HG03521 (cell line): ENCODE measurements around the gene THBS4.

Experiments
- ATAC-seq: cut with Tn5 transposase; IDR thresholded peaks from one replicate; pipeline ENCODE4 v1.9.1; 2021; ENCODE audit warnings: mild to moderate bottlenecking, moderate library complexity; ENCODE audit not compliant: unreplicated experiment

THBS4 gene

GRCh38 chr5:80034962-80035821 is at the start of gene THBS4:
THBS4 (plus strand) TSS chr5:80035348; CDS start chr5:80035538, 190 bp downstream.
- no peak for ATAC-seq

- ATAC-seq = no peak
Measured at GRCh38 chr5:79986260-79986659, 48.9 kb upstream of the THBS4 start.

- ATAC-seq = peak; percentile 40
Measured at GRCh38 chr5:79990205-79990597, 44.9 kb upstream of the THBS4 start.

- peak; percentile 88 for ATAC-seq
Measured at GRCh38 chr5:79990598-79991507, 44.3 kb upstream of the THBS4 start, which contains the start of gene MTX3. MTX3 (minus strand) TSS chr5:79991262; CDS start chr5:79991238, 24 bp downstream.

- ATAC-seq = no peak
Measured at GRCh38 chr5:79992891-79993657, 42.1 kb upstream of the THBS4 start.

GRCh38 chr5:79999722-80000121 is 35.4 kb upstream of the THBS4 start:
- no peak for ATAC-seq

GRCh38 chr5:80002677-80003076 is 32.5 kb upstream of the THBS4 start:
- ATAC-seq = no peak

GRCh38 chr5:80008995-80009765 is 26.0 kb upstream of the THBS4 start:
- ATAC-seq = no peak

- no peak for ATAC-seq
Measured at GRCh38 chr5:80010754-80011392, 24.3 kb upstream of the THBS4 start.

- no peak for ATAC-seq
Measured at GRCh38 chr5:80025069-80025468, 10.1 kb upstream of the THBS4 start.

- no peak for ATAC-seq
Measured at GRCh38 chr5:80026841-80027240, 8.3 kb upstream of the THBS4 start.

- no peak for ATAC-seq
Measured at GRCh38 chr5:80031109-80031508, 4.0 kb upstream of the THBS4 start.

- no peak for ATAC-seq
Measured at GRCh38 chr5:80033513-80033912, 1.6 kb upstream of the THBS4 start.

- ATAC-seq = no peak
Measured at GRCh38 chr5:80034559-80034958, 589 bp upstream of the THBS4 start.

GRCh38 chr5:80035839-80036238 is 691 bp downstream of the THBS4 start:
- no peak for ATAC-seq

- no peak for ATAC-seq
Measured at GRCh38 chr5:80036615-80037014, 1.5 kb downstream of the THBS4 start.

GRCh38 chr5:80037366-80037765 is 2.2 kb downstream of the THBS4 start:
- no peak for ATAC-seq

GRCh38 chr5:80039650-80040049 is 4.5 kb downstream of the THBS4 start:
- no peak for ATAC-seq

- ATAC-seq = no peak
Measured at GRCh38 chr5:80041527-80041926, 6.4 kb downstream of the THBS4 start.

GRCh38 chr5:80042330-80042729 is 7.2 kb downstream of the THBS4 start:
- no peak for ATAC-seq
